Mucosa of descending colon (tissue), 3 donors: ENCODE measurements around the gene GNL3. TPM values are rescaled to one million over a fixed set of nuclear protein-coding genes. Genes with fewer than 3 reads are reported as not detected.

Source experiments
- ATAC-seq: fragments of 200-7000 bp; cut with Tn5 transposase; one replicate; pipeline ENCODE4 v1.9.1; 2020; ENCODE audit warnings: mild to moderate bottlenecking, moderate library complexity
- DNase-seq, 3 donors: peaks; one replicate each; pipeline ENCODE4 v3.0.0-alpha.2; 2020
- H3K36me3 ChIP-seq: fragments of 200-600 bp; one replicate; pipeline ENCODE4 v1.8.0; 2021; ENCODE audit warnings: low read depth, mild to moderate bottlenecking
- H3K4me1 ChIP-seq: fragments of 200-600 bp; one replicate; pipeline ENCODE4 v1.8.0; 2021; ENCODE audit warnings: low read depth, mild to moderate bottlenecking
- H3K4me3 ChIP-seq: fragments of 200-600 bp; one replicate; pipeline ENCODE4 v1.8.0; 2021; ENCODE audit warnings: mild to moderate bottlenecking
- H3K9me3 ChIP-seq: fragments of 200-600 bp; one replicate; pipeline ENCODE4 v1.8.0; 2021; ENCODE audit warnings: mild to moderate bottlenecking
- CTCF ChIP-seq: fragments of 200-600 bp; IDR thresholded peaks from one replicate; pipeline ENCODE4 v1.8.0; 2022; ENCODE audit warnings: antibody characterized with exemption, mild to moderate bottlenecking
- intact Hi-C, 2 donors: fragments of 100-400 bp; cut with DNase I in 1 of 2; cut with micrococcal nuclease in 1 of 2; formaldehyde crosslinking; loops; one replicate each; pipeline versions ENCODE4 v1.11.0 to v1.11.1; 2022; cut with DNase I, micrococcal nuclease
- total RNA-seq, 3 donors: library from RNA; stranded (reverse); fragmentation: NEBNext Ultra II Directional in 2 of 3; extraction: Animal tissue kit (Norgen Biotek cat#: 25700) in 2 of 3; gene quantifications; one replicate each; pipeline versions ENCODE4 v1.2.1 to v1.2.4, GENCODE V29; 2021 to 2023
- donor health status: DM: no; HTN: no; CAD: no; lungs with moderate emphysema.
- donor health status: DM: no; HTN: no; CAD: no.
- donor health status: DM: no; HTN: yes; CAD: no.

GNL3 gene
- total RNA-seq, 3 donors from 2014 or later: 39.2 to 54.4 (median 47.7) TPM

- peak; percentile 97 for ATAC-seq
- peak; percentile 69 to 81 (median 72) for DNase-seq
- Histone ChIP-seq H3K9me3 (no peaks in the 10 kb centered on the region), H3K4me3 (no peak overlapping the region), H3K36me3 (no peaks in the 10 kb centered on the region), H3K4me1 (peaks cover 5% of the 10 kb centered on the region)
- intact Hi-C loops: no loop called here
- no peak for TF ChIP-seq CTCF
Measured at GRCh38 chr3:52714335-52715302, 28.8 kb downstream of the GNL3 start.

- no peaks in the 10 kb centered on the region for H3K9me3 ChIP-seq
- intact Hi-C loops: no loop called here
- H3K4me1 ChIP-seq: peaks cover 5% of the 10 kb centered on the region
- H3K36me3 ChIP-seq: no peaks in the 10 kb centered on the region
- no peak for ATAC-seq
- no peak for TF ChIP-seq CTCF
- no peak overlapping the region for H3K4me3 ChIP-seq
- DNase-seq: no peak
Measured at GRCh38 chr3:52715714-52716305, 30.0 kb downstream of the GNL3 start.

GRCh38 chr3:52719618-52720017 lies 33.8 kb downstream of the GNL3 start:
- no peak for TF ChIP-seq CTCF
- H3K4me3 ChIP-seq: no peak overlapping the region
- no peaks in the 10 kb centered on the region for H3K36me3 ChIP-seq
- no peaks in the 10 kb centered on the region for H3K9me3 ChIP-seq
- intact Hi-C loops: no loop called here
- no peaks in the 10 kb centered on the region for H3K4me1 ChIP-seq
- no peak for DNase-seq
- ATAC-seq: no peak

- Histone ChIP-seq H3K36me3 (no peaks in the 10 kb centered on the region), H3K4me3 (no peak overlapping the region), H3K4me1 (no peaks in the 10 kb centered on the region), H3K9me3 (no peaks in the 10 kb centered on the region)
- TF ChIP-seq CTCF: no peak
- DNase-seq (no peak), ATAC-seq (peak; percentile 47)
- intact Hi-C loops: no loop called here
Measured at GRCh38 chr3:52721002-52721729, 35.3 kb downstream of the GNL3 start.

- ATAC-seq (no peak), DNase-seq (no peak)
- no peak for TF ChIP-seq CTCF
- intact Hi-C loops: no loop called here
- H3K36me3 ChIP-seq: no peaks in the 10 kb centered on the region
- H3K4me3 ChIP-seq: no peak overlapping the region
- H3K9me3 ChIP-seq: no peaks in the 10 kb centered on the region
- H3K4me1 ChIP-seq: no peaks in the 10 kb centered on the region
Measured at GRCh38 chr3:52721730-52722008, 35.8 kb downstream of the GNL3 start.
